Diencephalon (tissue), 1 donor: ENCODE measurements around the gene RALGPS2. TPM values are rescaled to one million over a fixed set of nuclear protein-coding genes. Genes with fewer than 3 reads are reported as not detected.

Experiments
- small RNA-seq: library from RNA; depleted of rRNA; stranded (forward); fragments of <200 nt; gene quantifications from one replicate; pipeline ENCODE3, GENCODE V24; 2014
- total RNA-seq: library from RNA; depleted of rRNA; stranded (reverse); fragments of >200 nt; gene quantifications from one replicate; pipeline ENCODE4 v1.2.3, GENCODE V29; 2014

RALGPS2 gene
- 67.8 TPM for total RNA-seq

GRCh38 chr1:178724728-178725465 is at the start of gene RALGPS2:
Gene RALGPS2 (plus strand): TSS chr1:178725244. CDS start chr1:178776765, 51,521 bp downstream.

GRCh38 chr1:178870944-178871343 is 145.9 kb downstream of the RALGPS2 start, which contains the start of gene ANGPTL1:
Gene ANGPTL1 (minus strand): TSS chr1:178871077. CDS start chr1:178865776, 5,301 bp downstream.

Small RNA genes within 50 kb of the gene (small RNA-seq; reads per million reads assigned to genes)
- gene MIR4424: 0.23 reads per million
- not detected for gene RF00092

Other genes with a start within 250 kb of the RALGPS2 start
- not detected for gene CLEC20A, start 228.3 kb upstream of the RALGPS2 start, total RNA-seq
- not detected for gene TEX35, start 212.1 kb upstream of the RALGPS2 start, total RNA-seq
- 1.8 TPM for gene ANGPTL1, start 145.8 kb downstream of the RALGPS2 start, total RNA-seq